Adrenal gland (tissue), 5 donors: Measurements from ENCODE around the gene ITM2C.

Experiments used
- POLR2A ChIP-seq, 2 donors: fragments of 450-650 bp; IDR thresholded peaks; one replicate each; pipeline ENCODE4 v1.6.1; 2017; ENCODE audit warnings: antibody characterized with exemption in 2 of 2, mild to moderate bottlenecking in 2 of 2, moderate library complexity in 1 of 2
- TF ChIP-seq, protein P1 (sequence below), 6 experiments: fragments of 450-650 bp in 4 of 6; fragments of 200-600 bp in 2 of 6; sonication (generic) in 1 of 6; IDR thresholded peaks; 1 replicate in 5 of 6; 2 replicates in 1 of 6; pipeline versions ENCODE4 v1.5.1 to v1.8.0; 2016 to 2021; ENCODE audit warnings: antibody characterized with exemption in 6 of 6, mild to moderate bottlenecking in 2 of 6, moderate library complexity in 1 of 6
- donor health status: DM: no; HTN: no; CAD: no.

DNA sequence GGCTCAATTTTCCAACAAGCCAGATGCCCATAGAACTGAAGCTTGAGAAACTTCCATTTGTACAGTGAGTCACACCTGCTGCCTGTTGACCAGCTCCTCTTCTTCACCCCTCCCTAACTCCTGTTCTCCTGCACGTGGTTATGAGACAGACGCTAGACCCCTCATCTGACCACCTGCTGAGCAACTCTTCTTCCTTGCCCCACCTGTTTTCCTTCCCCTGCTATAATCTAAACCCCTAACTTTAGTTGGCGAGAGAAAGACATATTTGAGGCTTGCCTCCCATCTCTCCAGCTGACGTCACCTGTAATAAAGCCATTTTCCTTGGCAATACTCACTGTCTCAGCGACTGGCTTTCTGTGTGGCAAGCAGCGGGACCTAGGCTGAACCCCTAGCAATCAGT is 22.3 kb upstream of the ITM2C start:
- no peak for TF ChIP-seq POLR2A (IDR thresholded peaks at IDR 0.05)
- TF ChIP-seq, protein P1, sequence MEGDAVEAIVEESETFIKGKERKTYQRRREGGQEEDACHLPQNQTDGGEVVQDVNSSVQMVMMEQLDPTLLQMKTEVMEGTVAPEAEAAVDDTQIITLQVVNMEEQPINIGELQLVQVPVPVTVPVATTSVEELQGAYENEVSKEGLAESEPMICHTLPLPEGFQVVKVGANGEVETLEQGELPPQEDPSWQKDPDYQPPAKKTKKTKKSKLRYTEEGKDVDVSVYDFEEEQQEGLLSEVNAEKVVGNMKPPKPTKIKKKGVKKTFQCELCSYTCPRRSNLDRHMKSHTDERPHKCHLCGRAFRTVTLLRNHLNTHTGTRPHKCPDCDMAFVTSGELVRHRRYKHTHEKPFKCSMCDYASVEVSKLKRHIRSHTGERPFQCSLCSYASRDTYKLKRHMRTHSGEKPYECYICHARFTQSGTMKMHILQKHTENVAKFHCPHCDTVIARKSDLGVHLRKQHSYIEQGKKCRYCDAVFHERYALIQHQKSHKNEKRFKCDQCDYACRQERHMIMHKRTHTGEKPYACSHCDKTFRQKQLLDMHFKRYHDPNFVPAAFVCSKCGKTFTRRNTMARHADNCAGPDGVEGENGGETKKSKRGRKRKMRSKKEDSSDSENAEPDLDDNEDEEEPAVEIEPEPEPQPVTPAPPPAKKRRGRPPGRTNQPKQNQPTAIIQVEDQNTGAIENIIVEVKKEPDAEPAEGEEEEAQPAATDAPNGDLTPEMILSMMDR (IDR thresholded peaks at IDR 0.05): no peak
